IMR-90 (cell line): Measurements from ENCODE around the gene ARL8B. TPM values are rescaled to one million over a fixed set of nuclear protein-coding genes. Genes with fewer than 3 reads are reported as not detected.

Source experiments
- ATAC-seq: fragments of 200-7000 bp; cut with Tn5 transposase; 2 replicates; pipeline ENCODE4 v1.9.1; 2020; ENCODE audit warnings: low read depth, mild to moderate bottlenecking, moderate library complexity
- BruUV-seq: library from RNA; stranded (reverse); fragments of 400-500 nt; replicated peaks from 2 replicates; lab custom pipeline; 2021; lab: Mats Ljungman, UMichigan
- CTCF ChIA-PET: fragments of 300-600 bp; formaldehyde crosslinking; extraction: SDS; loops from one replicate; lab custom pipeline; 2021; ENCODE audit warnings: antibody characterized with exemption; lab: Yijun Ruan, JAX
- POLR2A ChIA-PET: fragments of 300-600 bp; sonication (Branson Sonifier 250); formaldehyde crosslinking; loops from one replicate; lab custom pipeline; 2022; ENCODE audit warnings: antibody characterized with exemption; ENCODE audit not compliant: unreplicated experiment; lab: Charles Lee
- DNase-seq: peaks from one replicate; pipeline ENCODE4 v3.0.0; 2013
- H2AFZ ChIP-seq: replicated peaks from 2 replicates; pipeline ENCODE3; 2013; ENCODE audit warnings: low read length, mild to moderate bottlenecking; ENCODE audit not compliant: poor library complexity
- H2AK5ac ChIP-seq: 2 replicates; pipeline ENCODE4 v1.6.1; 2013; ENCODE audit warnings: low read depth, low read length, inconsistent platforms
- H2AK9ac ChIP-seq: replicated peaks from 2 replicates; pipeline ENCODE3; 2013; ENCODE audit warnings: mild to moderate bottlenecking, low read depth, low read length, moderate library complexity; ENCODE audit not compliant: poor library complexity
- H2BK120ac ChIP-seq: 2 replicates; pipeline ENCODE4 v1.6.1; 2013; ENCODE audit warnings: low read depth, low read length, inconsistent platforms
- H2BK15ac ChIP-seq: 3 replicates; pipeline ENCODE4 v1.6.1; 2013; ENCODE audit warnings: low read depth, low read length, inconsistent platforms
- H2BK20ac ChIP-seq: 2 replicates; pipeline ENCODE4 v1.6.1; 2013; ENCODE audit warnings: low read depth, mild to moderate bottlenecking, inconsistent platforms, low read length, moderate library complexity
- H2BK5ac ChIP-seq: 2 replicates; pipeline ENCODE4 v1.6.1; 2013; ENCODE audit warnings: mild to moderate bottlenecking, low read depth, low read length, inconsistent platforms; ENCODE audit not compliant: poor library complexity, severe bottlenecking
- H3K14ac ChIP-seq: replicated peaks from 2 replicates; pipeline ENCODE4 v1.6.1; 2013; ENCODE audit warnings: low read depth, low read length, inconsistent platforms
- H3K18ac ChIP-seq: 2 replicates; pipeline ENCODE4 v1.6.1; 2013; ENCODE audit warnings: low read depth, low read length, control low read depth
- H3K23ac ChIP-seq: 2 replicates; pipeline ENCODE4 v1.6.1; 2013; ENCODE audit warnings: low read depth, low read length, inconsistent platforms
- H3K27ac ChIP-seq: 2 replicates; pipeline ENCODE4 v1.5.1; 2013; ENCODE audit warnings: mild to moderate bottlenecking, control low read depth, low read length; ENCODE audit not compliant: insufficient read depth
- H3K27me3 ChIP-seq: 2 replicates; pipeline ENCODE4 v1.6.1; 2013; ENCODE audit warnings: low read length; ENCODE audit not compliant: control insufficient read depth, insufficient read depth
- H3K36me3 ChIP-seq: 2 replicates; pipeline ENCODE4 v1.6.1; 2013; ENCODE audit warnings: low read length, mixed read lengths; ENCODE audit not compliant: control insufficient read depth, insufficient read depth
- H3K4ac ChIP-seq: 2 replicates; pipeline ENCODE4 v1.6.1; 2013; ENCODE audit warnings: low read depth, low read length, inconsistent platforms
- H3K4me1 ChIP-seq: 2 replicates; pipeline ENCODE4 v1.6.1; 2013; ENCODE audit warnings: low read length, mixed read lengths; ENCODE audit not compliant: control insufficient read depth, insufficient read depth
- H3K4me2 ChIP-seq: 2 replicates; pipeline ENCODE4 v1.6.1; 2013; ENCODE audit warnings: low read depth, mild to moderate bottlenecking, control low read depth, low read length, moderate library complexity
- H3K4me3 ChIP-seq: 2 replicates; pipeline ENCODE4 v1.5.1; 2013; ENCODE audit warnings: low read depth, mild to moderate bottlenecking, control low read depth, low read length, moderate library complexity; ENCODE audit not compliant: insufficient read depth
- H3K56ac ChIP-seq: 2 replicates; pipeline ENCODE4 v1.6.1; 2013; ENCODE audit warnings: low read length, inconsistent platforms; ENCODE audit not compliant: insufficient read depth; ENCODE audit errors: extremely low read depth
- H3K79me1 ChIP-seq, 2 experiments: 2 replicates each; pipeline ENCODE4 v1.6.1; 2013; ENCODE audit warnings: low read length in 2 of 2, inconsistent platforms in 1 of 2, low read depth in 1 of 2
- H3K9ac ChIP-seq: 2 replicates; pipeline ENCODE4 v1.6.1; 2013; ENCODE audit warnings: low read depth, low read length, control low read depth
- H3K9me1 ChIP-seq: 2 replicates; pipeline ENCODE4 v1.6.1; 2013; ENCODE audit warnings: low read length, inconsistent platforms; ENCODE audit not compliant: insufficient read depth
- H3K9me3 ChIP-seq: 2 replicates; pipeline ENCODE4 v1.6.1; 2013; ENCODE audit warnings: low read length; ENCODE audit not compliant: control insufficient read depth, insufficient read depth
- H4K20me1 ChIP-seq: 2 replicates; pipeline ENCODE4 v1.6.1; 2013; ENCODE audit warnings: low read length, inconsistent platforms; ENCODE audit not compliant: insufficient read depth
- H4K5ac ChIP-seq: 2 replicates; pipeline ENCODE4 v1.6.1; 2013; ENCODE audit warnings: mild to moderate bottlenecking, low read depth, low read length, control low read depth
- H4K8ac ChIP-seq, 2 experiments: 2 replicates each; pipeline ENCODE4 v1.6.1; 2013; ENCODE audit warnings: low read depth in 2 of 2, low read length in 2 of 2, control low read depth in 1 of 2, inconsistent platforms in 1 of 2
- H4K91ac ChIP-seq: 2 replicates; pipeline ENCODE4 v1.6.1; 2013; ENCODE audit warnings: low read depth, low read length, inconsistent platforms; ENCODE audit not compliant: insufficient read depth
- BHLHE40 ChIP-seq: fragments of 150-350 bp; IDR thresholded peaks from 2 replicates; pipeline ENCODE4 v1.6.1; 2016; ENCODE audit warnings: mild to moderate bottlenecking, low read depth, low read length
- CEBPB ChIP-seq: IDR thresholded peaks from 2 replicates; pipeline ENCODE4 v1.6.1; 2012; ENCODE audit warnings: low read depth, low read length, improper control_type of control experiment
- CHD1 ChIP-seq: IDR thresholded peaks from 2 replicates; pipeline ENCODE4 v1.6.1; 2012; ENCODE audit warnings: low read depth, low read length, improper control_type of control experiment
- CTCF ChIP-seq: conservative IDR thresholded peaks from 2 replicates; pipeline ENCODE4 v1.5.1; 2012; ENCODE audit warnings: mild to moderate bottlenecking, low read depth, low read length, improper control_type of control experiment
- ELK1 ChIP-seq: fragments of 150-350 bp; IDR thresholded peaks from 2 replicates; pipeline ENCODE4 v1.6.1; 2016; ENCODE audit warnings: low read depth, mild to moderate bottlenecking, low read length, moderate library complexity, borderline replicate concordance
- FOS ChIP-seq: fragments of 150-350 bp; IDR thresholded peaks from 2 replicates; pipeline ENCODE4 v1.6.1; 2016; ENCODE audit warnings: low read depth, low read length
- MAFK ChIP-seq: IDR thresholded peaks from 2 replicates; pipeline ENCODE4 v1.6.1; 2012; ENCODE audit warnings: low read depth, low read length, improper control_type of control experiment
- MAZ ChIP-seq: IDR thresholded peaks from 2 replicates; pipeline ENCODE4 v1.6.1; 2012; ENCODE audit warnings: low read depth, mild to moderate bottlenecking, low read length, improper control_type of control experiment, moderate library complexity, borderline replicate concordance
- MXI1 ChIP-seq: IDR thresholded peaks from 2 replicates; pipeline ENCODE4 v1.6.1; 2012; ENCODE audit warnings: low read depth, mild to moderate bottlenecking, low read length, moderate library complexity, borderline replicate concordance
- NFE2L2 ChIP-seq: fragments of 150-350 bp; IDR thresholded peaks from 2 replicates; pipeline ENCODE4 v1.6.1; 2016; ENCODE audit warnings: low read depth, mild to moderate bottlenecking, low read length
- POLR2A ChIP-seq: IDR thresholded peaks from 2 replicates; pipeline ENCODE4 v1.6.1; 2012; ENCODE audit warnings: mild to moderate bottlenecking, low read depth, low read length
- RCOR1 ChIP-seq: IDR thresholded peaks from 2 replicates; pipeline ENCODE4 v1.6.1; 2012; ENCODE audit warnings: mild to moderate bottlenecking, low read length, improper control_type of control experiment; ENCODE audit not compliant: insufficient replicate concordance
- SMC3 ChIP-seq: fragments of 150-350 bp; IDR thresholded peaks from 2 replicates; pipeline ENCODE4 v1.6.1; 2016; ENCODE audit warnings: low read depth, mild to moderate bottlenecking, antibody characterized with exemption, low read length, moderate library complexity
- USF2 ChIP-seq: fragments of 150-350 bp; IDR thresholded peaks from 2 replicates; pipeline ENCODE4 v1.6.1; 2017; ENCODE audit warnings: mild to moderate bottlenecking, antibody characterized with exemption, low read length, low read depth
- WGBS, 2 experiments: methylation state at CpG; one replicate each; pipeline versions ENCODE4 v1.1.5 to v1.1.7; 2013; ENCODE audit warnings: missing lambda C conversion rate in 2 of 2; ENCODE audit not compliant: insufficient read length in 1 of 2; ENCODE audit errors: extremely low coverage in 2 of 2; 5-methylcytosine and 5-hydroxymethylcytosine counted together
- dilution Hi-C: fragments of 300-500 bp; cut with HindIII; formaldehyde crosslinking; loops from one replicate; pipeline ENCODE4 v1.14.3; 2018; ENCODE audit warnings: low sequenced_read_pairs; ENCODE audit not compliant: unreplicated experiment
- in situ Hi-C: fragments of 300-500 bp; cut with MboI; formaldehyde crosslinking; loops from 3 replicates; pipeline ENCODE4 v1.14.3; 2019; ENCODE audit warnings: low sequenced_read_pairs, inconsistent platforms, mixed read lengths
- intact Hi-C: fragments of 100-400 bp; cut with micrococcal nuclease; formaldehyde crosslinking; loops from 2 replicates; pipeline ENCODE4 v1.10.0; 2022
- polyA plus RNA-seq, 3 experiments: library from polyadenylated mRNA; depleted of rRNA; stranded (reverse); fragments of >200 nt; gene quantifications; 2 replicates each; pipeline ENCODE4 v1.2.3, GENCODE V29; 2012; ENCODE audit warnings: low replicate concordance in 1 of 3
- total RNA-seq: library from RNA; depleted of rRNA; stranded (reverse); fragments of >200 nt; gene quantifications from 2 replicates; pipeline ENCODE4 v1.2.3, GENCODE V29; 2012

Gene ARL8B
- total and polyA plus RNA-seq, 2 of the 4 experiments (the other 2 are of a cell fraction) = 32.3 to 47.0 TPM

GRCh38 chr3:5098346-5098745 is 23.7 kb upstream of the ARL8B start:
- Histone ChIP-seq H3K4me3 (no peak overlapping the region), H4K8ac (no peak overlapping the region), H3K9me3 (no peaks in the 10 kb centered on the region), H3K56ac (no peak overlapping the region), H2AFZ (no peak overlapping the region), H3K36me3 (no peaks in the 10 kb centered on the region), H3K79me1 (no peaks in the 10 kb centered on the region), H4K91ac (no peak overlapping the region), H3K4me2 (no peak overlapping the region), H2AK9ac (no peak overlapping the region), H3K27me3 (peaks cover 14% of the 10 kb centered on the region; the same call in 1 of the 2 replicates), H3K14ac (no peak overlapping the region), H2BK120ac (no peak overlapping the region), H3K18ac (no peak overlapping the region), H2AK5ac (no peak overlapping the region), H3K27ac (no peak overlapping the region), H3K9me1 (no peaks in the 10 kb centered on the region; the same call in 1 of the 2 replicates), H3K4me1 (no peaks in the 10 kb centered on the region), H2BK15ac (no peak overlapping the region), H3K9ac (no peak overlapping the region), H2BK5ac (no peak overlapping the region), H2BK20ac (no peak overlapping the region), H3K23ac (no peak overlapping the region), H3K4ac (no peak overlapping the region), H4K20me1 (no peaks in the 10 kb centered on the region), H4K5ac (no peak overlapping the region)
- in situ Hi-C loops = no loop called here
- no peak for TF ChIP-seq SMC3
- no peak for TF ChIP-seq CTCF
- no peak for TF ChIP-seq POLR2A
- TF ChIP-seq USF2 = no peak
- TF ChIP-seq FOS = no peak
- no peak for TF ChIP-seq CEBPB
- no peak for TF ChIP-seq MAZ
- no peak for TF ChIP-seq RCOR1
- TF ChIP-seq MXI1 = no peak
- TF ChIP-seq ELK1 = no peak
- TF ChIP-seq BHLHE40 = no peak
- no peak for TF ChIP-seq CHD1
- TF ChIP-seq MAFK = no peak
- TF ChIP-seq NFE2L2 = no peak
- no TSS peak for BruUV-seq
- DNase-seq (no peak), ATAC-seq (no peak)
- ChIA-PET POLR2A (no interaction called here), CTCF (no interaction called here)
- intact Hi-C loops = no loop called here
- dilution Hi-C loops = no loop called here
- WGBS, 2 experiments = no CpG with 5 or more reads among the region's 4 CpGs
